Inflammatory macrophage treated with lipopolysaccharide for 1 hour (primary cell): Measurements from ENCODE around the gene ST3GAL4.
A peak's percentile ranks its signal among the peaks of the same experiment; 100 is the strongest.
"Not testable (repeated sequence)": the region's sequence is repeated elsewhere in the genome, so short reads cannot be mapped to it uniquely, and the experiment has no call there.

Experiments used
- DNase-seq, 2 donors: peaks; one replicate each; pipeline ENCODE4 v3.0.0-alpha.2; 2020 to 2022

Gene ST3GAL4

DNA sequence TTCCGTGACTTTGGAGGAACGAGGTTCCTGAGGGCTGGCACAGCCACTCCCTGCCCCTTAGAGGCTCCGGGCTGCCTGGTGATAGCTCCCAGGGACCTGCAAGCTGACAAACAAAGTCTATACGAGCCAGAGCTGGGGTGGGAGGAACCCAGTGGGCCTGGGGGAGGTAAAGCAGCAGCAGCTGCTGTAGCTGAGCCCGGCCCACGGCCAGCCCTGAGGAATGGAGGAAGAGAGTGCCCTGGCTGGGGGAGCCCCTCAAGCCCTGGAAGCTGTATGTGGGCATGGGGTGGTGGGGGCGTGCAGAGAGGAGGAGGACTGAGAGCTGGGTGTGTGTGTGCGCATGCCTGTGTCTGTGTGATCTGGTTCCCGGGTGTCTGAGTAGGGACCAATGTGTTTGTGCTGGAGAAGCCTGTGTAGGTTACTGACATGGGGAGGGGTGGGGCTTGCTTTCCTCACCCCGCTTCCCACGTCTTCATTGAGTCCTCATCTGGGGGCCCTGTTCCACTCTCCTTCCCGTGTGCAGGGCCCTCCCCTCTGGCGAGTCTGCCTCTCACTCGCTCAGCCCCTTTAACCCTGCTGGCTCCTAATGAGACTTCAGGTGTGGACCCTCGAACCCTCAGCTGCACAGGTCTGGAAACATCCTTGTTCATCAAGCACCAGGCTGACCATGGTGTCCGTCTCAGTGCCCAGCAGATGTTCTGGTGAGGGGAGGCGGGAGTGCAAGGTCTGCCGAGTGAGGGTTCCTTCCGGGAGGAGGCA is 10.8 kb downstream of the ST3GAL4 start:
- peak in 1 of 2 donors; percentile 48 for DNase-seq

DNA sequence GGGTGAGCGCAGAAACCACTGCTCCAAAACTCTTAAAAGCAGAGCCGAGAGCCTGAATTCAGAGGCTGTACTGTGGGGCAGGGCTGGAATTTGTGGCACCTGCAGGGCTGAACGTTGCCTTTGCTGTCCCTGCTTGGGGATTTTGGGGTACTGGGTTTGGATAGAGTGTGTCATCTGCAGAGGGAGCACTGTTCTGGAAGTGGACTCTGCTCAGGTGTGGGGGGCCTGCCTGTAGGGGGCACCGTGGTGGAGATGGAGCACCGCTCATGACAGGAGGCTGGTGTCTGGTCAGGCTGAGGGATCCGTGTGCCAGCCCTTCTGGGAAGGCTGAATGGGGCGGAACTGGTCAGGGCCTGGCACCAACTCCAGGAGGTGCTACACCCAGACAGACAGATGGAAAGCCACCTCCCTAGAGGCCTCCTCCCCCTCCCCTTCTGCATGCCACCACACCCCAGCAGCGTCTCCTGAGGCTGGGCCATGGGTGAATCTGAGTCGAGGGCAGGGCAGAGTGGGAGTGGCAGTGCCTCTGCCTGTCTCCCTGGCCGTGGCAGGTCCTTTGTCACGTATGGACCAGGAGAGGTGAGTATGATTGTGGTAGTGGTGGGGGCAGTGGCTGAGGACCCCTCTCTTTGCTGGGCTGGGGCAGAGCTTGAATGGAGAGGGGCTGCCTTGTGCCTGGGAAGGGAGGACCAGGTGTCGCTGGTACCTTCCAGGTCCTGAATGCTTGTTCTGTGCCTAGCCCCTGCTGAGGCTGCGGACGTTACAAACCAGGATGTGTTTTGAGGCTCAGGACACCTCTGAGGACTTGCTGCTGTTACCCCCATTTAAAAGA is 11.6 kb downstream of the ST3GAL4 start:
- not testable (repeated sequence) for DNase-seq

DNA sequence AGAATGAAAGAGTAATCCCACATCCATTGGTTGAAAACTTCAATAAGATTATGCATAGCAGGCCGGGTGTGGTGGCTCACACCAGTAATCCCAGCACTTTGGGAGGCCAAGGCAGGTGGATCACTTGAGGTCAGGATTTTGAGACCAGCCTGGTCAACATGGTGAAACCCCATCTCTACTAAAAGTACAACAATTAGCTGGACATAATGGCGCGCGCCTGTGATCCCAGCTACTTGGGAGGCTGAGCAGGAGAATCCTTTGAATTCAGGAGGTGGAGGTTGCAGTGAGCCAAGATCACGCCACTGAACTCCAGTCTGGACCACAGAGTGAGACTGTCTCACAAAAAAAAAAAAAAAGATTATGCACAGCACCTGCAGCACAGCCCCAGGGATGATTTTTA is 12.3 kb downstream of the ST3GAL4 start:
- not testable (repeated sequence) for DNase-seq

GRCh38 chr11:126368336-126369119 is 13.0 kb downstream of the ST3GAL4 start:
- not testable (repeated sequence) for DNase-seq

DNA sequence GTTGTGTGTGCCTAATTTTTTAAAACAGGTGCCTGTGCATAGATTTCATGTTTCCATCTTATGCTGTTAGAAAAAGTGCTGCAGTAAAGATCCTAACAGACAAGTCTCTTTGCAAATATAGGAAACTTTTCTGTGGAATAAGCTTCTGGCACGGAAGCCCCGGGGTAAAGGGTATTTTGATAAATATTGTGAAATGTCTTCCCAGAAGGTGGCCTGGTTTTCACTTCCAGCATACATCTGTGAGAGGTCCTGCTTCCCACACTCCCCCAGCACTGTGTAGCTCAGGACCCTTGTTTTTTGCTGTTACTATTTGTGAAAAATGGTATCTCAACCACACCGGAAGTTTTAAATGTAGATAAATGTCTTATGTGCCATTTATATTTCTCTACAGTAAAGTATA is 14.5 kb downstream of the ST3GAL4 start:
- no peak for DNase-seq

- no peak for DNase-seq
These were observed 16.1 kb downstream of the ST3GAL4 start for GRCh38 chr11:126371595-126371994.

GRCh38 chr11:126373389-126374066 is 18.0 kb downstream of the ST3GAL4 start:
- DNase-seq: not testable (repeated sequence)

- DNase-seq: not testable (repeated sequence)
These were observed 19.2 kb downstream of the ST3GAL4 start for GRCh38 chr11:126374562-126375300.

GRCh38 chr11:126375726-126376125 is 20.2 kb downstream of the ST3GAL4 start:
- DNase-seq: peak in 1 of 2 donors; percentile 44

- DNase-seq: no peak
These were observed 23.3 kb downstream of the ST3GAL4 start for GRCh38 chr11:126378763-126379162.

DNA sequence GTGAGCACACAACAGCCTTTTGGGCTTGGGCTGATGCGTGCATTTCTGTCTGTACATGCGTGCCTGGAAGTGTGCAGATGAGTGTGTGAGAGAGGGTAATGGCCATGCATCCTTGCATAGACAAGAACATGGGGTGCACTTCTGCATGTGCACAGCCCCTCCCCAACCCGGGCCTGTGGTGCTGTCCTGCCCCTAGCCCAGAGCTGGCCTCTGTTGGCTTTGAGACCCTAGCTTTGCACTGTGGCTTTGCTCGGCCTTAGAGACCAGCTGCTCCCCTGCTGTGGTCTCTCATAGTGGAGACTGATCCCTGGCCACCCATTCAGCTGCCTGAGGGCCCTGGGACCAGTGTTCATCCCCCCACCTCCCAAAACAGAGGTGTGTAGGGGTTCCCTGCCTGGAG is 25.4 kb downstream of the ST3GAL4 start:
- no peak for DNase-seq

DNA sequence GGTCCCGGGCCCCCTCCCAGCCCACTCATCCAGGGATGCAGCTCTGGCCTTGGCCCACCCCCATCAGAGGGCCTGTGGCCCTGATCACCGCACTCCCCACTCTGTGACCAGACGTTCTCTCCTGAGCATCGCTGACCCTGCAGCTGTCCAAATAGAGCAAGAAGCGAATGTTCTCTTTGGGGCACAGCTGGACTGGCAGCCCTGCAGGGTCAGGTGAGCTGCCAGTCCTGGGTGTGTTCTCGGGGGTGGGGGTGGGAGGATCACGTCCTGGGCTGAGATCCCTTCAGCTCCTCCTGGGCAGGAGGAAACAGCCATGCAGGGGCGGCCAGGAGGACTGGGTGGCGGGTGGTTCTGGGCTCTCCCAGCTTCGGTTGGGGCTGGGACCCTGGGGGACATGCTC is 26.5 kb downstream of the ST3GAL4 start:
- not testable (repeated sequence) for DNase-seq

DNA sequence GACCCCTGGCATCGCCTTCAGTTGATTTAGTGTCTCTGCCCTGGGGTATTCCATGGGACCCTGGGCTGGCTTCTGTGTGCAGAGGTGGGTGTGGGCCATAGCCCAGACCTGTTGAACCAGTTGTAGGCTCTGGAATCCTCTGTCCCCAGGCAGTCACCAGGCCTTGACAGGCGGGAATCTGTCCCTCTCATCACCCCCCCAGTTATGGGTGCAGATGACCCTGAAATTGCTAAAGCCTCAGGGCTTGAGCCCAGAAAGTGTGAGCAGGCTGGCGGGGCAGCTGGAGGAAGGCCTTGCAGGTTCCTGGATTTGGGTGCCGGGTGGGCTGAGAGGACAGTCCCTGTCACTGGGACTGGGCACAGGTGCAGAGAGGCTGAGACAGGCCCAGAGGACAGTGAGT is 27.2 kb downstream of the ST3GAL4 start:
- not testable (repeated sequence) for DNase-seq

- DNase-seq: no peak
These were observed 28.2 kb downstream of the ST3GAL4 start for GRCh38 chr11:126383339-126384335.

DNA sequence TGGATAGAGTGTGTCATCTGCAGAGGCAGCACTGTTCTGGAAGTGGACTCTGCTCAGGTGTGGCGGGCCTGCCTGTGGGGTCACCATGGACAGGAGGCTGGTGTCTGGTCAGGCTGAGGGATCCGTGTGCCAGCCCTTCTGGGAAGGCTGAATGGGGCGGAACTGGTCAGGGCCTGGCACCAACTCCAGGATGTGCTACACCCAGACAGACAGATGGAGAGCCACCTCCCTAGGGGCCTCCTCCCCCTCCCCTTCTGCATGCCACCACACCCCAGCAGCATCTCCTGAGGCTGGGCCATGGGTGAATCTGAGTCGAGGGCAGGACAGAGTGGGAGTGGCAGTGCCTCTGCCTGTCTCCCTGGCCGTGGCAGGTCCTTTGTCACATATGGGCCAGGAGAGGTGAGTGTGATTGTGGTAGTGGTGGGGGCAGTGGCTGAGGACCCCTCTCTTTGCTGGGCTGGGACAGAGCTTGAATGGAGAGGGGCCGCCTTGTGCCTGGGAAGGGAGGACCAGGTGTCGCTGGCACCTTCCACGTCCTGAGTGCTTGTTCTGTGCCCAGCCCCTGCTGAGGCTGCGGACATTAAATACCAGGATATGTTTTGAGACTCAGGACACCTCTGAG is 29.1 kb downstream of the ST3GAL4 start:
- DNase-seq: no peak

- DNase-seq: no peak
These were observed 30.7 kb downstream of the ST3GAL4 start for GRCh38 chr11:126385991-126386728.

DNA sequence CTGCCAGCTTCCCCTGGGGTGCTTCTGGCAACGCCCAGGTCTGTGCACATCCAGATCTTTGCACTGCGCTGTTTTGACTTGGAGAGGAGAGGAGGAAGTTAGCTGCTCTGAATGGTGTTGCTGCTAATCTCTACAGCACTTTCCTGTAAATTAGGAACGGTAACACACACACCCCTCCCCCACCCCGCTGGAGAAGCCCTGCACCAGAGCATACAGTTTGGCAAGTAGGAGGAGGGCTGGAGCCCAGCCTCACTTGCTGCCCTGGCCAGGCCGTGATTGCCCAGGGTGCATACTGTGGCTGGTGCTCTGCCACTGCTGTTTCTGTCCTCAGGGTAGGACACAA is 31.2 kb downstream of the ST3GAL4 start:
- DNase-seq: peak; percentile 22

- no peak for DNase-seq
These were observed 32.4 kb downstream of the ST3GAL4 start for GRCh38 chr11:126387857-126388256.

GRCh38 chr11:126390272-126390867 is 34.9 kb downstream of the ST3GAL4 start:
- DNase-seq: no peak
